ENCODE results near the gene ITFG2.

Gene ITFG2

DNA sequence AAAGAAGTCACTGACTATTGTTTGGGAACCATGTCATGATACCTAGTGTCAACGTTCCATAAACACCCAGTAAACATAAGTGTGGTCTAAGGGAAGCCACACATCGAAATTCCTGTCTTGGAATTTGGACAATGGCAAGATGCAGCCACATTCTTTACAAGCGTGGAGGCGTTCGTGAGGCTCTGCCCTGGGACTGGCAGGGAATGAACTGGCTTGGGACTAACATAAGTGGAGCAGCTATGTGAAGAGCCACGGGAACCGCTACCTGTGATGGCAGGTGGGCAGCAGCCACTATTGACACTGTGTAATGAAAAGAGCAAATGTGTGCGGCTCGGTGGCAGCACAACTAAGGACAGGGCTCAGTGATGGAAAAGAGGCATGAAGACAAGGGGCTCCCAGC, 32.3 kb downstream of the ITFG2 start:
- no peak overlapping the region for H3K4me2 ChIP-seq (ENCODE audit: low read depth, low read length, poor library complexity, severe bottlenecking)
- no peak overlapping the region for H3K9ac ChIP-seq (ENCODE audit: low read depth, low read length, poor library complexity, severe bottlenecking)
- no peaks in the 10 kb centered on the region for H3F3A ChIP-seq (ENCODE audit: low read depth)
- no peaks in the 10 kb centered on the region for H4K20me1 ChIP-seq (ENCODE audit: insufficient read depth, low read length, poor library complexity, severe bottlenecking)
- no peak overlapping the region for H2AFZ ChIP-seq (ENCODE audit: low read length)
- TF ChIP-seq, protein P1, sequence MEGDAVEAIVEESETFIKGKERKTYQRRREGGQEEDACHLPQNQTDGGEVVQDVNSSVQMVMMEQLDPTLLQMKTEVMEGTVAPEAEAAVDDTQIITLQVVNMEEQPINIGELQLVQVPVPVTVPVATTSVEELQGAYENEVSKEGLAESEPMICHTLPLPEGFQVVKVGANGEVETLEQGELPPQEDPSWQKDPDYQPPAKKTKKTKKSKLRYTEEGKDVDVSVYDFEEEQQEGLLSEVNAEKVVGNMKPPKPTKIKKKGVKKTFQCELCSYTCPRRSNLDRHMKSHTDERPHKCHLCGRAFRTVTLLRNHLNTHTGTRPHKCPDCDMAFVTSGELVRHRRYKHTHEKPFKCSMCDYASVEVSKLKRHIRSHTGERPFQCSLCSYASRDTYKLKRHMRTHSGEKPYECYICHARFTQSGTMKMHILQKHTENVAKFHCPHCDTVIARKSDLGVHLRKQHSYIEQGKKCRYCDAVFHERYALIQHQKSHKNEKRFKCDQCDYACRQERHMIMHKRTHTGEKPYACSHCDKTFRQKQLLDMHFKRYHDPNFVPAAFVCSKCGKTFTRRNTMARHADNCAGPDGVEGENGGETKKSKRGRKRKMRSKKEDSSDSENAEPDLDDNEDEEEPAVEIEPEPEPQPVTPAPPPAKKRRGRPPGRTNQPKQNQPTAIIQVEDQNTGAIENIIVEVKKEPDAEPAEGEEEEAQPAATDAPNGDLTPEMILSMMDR (conservative IDR thresholded peaks at IDR 0.05; ENCODE audit: low read length) = no peak
- no peak for TF ChIP-seq EZH2phosphoT487 (IDR thresholded peaks at IDR 0.05; ENCODE audit: borderline replicate concordance)
- H3K9me3 ChIP-seq (ENCODE audit: insufficient read depth, low read depth, low read length) = no peaks in the 10 kb centered on the region
- H3K79me2 ChIP-seq (ENCODE audit: insufficient read depth, low read length) = no peaks in the 10 kb centered on the region
- no peaks in the 10 kb centered on the region for H3K4me1 ChIP-seq (ENCODE audit: insufficient read depth, low read length, poor library complexity, severe bottlenecking)
- no peak overlapping the region for H3K4me3 ChIP-seq (ENCODE audit: low read length, poor library complexity, severe bottlenecking)
- H3K27me3 ChIP-seq (ENCODE audit: insufficient read depth, low read length, poor library complexity, severe bottlenecking) = no peaks in the 10 kb centered on the region
- H3K9me2 ChIP-seq (replicated peaks; ENCODE audit: low read depth, low read length) = no peaks in the 10 kb centered on the region
- H3K36me3 ChIP-seq (ENCODE audit: insufficient read depth, low read length) = no peaks in the 10 kb centered on the region

DNA sequence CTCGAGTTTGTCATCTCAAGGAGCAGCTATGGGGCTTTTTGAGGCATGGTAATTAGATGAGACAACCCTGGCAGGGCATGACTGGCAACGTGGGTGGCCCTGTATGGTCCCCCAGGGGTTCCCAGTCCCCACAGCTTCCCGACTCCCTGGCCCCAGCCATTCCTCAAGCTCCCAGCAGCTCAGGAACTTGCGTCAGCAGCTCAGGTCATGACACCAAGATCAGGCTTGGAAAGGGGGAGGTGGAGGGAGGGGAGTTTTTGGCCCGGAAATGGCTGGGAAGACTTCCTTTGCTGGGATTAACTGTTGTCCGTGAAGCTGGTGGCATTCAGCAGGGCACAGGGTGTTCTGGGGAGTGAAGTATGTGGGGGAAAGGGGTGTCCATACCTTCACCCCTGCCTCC, 32.8 kb downstream of the ITFG2 start:
- no peak overlapping the region for H3K9ac ChIP-seq (ENCODE audit: low read depth, low read length, poor library complexity, severe bottlenecking)
- no peak overlapping the region for H3K4me3 ChIP-seq (ENCODE audit: low read length, poor library complexity, severe bottlenecking)
- H4K20me1 ChIP-seq (ENCODE audit: insufficient read depth, low read length, poor library complexity, severe bottlenecking) = no peaks in the 10 kb centered on the region
- no peaks in the 10 kb centered on the region for H3K4me1 ChIP-seq (ENCODE audit: insufficient read depth, low read length, poor library complexity, severe bottlenecking)
- H3K9me2 ChIP-seq (replicated peaks; ENCODE audit: low read depth, low read length) = no peaks in the 10 kb centered on the region
- H3F3A ChIP-seq (ENCODE audit: low read depth) = no peaks in the 10 kb centered on the region
- no peaks in the 10 kb centered on the region for H3K36me3 ChIP-seq (ENCODE audit: insufficient read depth, low read length)
- H3K79me2 ChIP-seq (ENCODE audit: insufficient read depth, low read length) = no peaks in the 10 kb centered on the region
- no peaks in the 10 kb centered on the region for H3K9me3 ChIP-seq (ENCODE audit: insufficient read depth, low read depth, low read length)
- TF ChIP-seq EZH2phosphoT487 (IDR thresholded peaks at IDR 0.05; ENCODE audit: borderline replicate concordance) = no peak
- TF ChIP-seq, protein P1 (conservative IDR thresholded peaks at IDR 0.05; ENCODE audit: low read length) = no peak
- no peak overlapping the region for H3K4me2 ChIP-seq (ENCODE audit: low read depth, low read length, poor library complexity, severe bottlenecking)
- H3K27me3 ChIP-seq (ENCODE audit: insufficient read depth, low read length, poor library complexity, severe bottlenecking) = no peaks in the 10 kb centered on the region
- no peak overlapping the region for H2AFZ ChIP-seq (ENCODE audit: low read length)

DNA sequence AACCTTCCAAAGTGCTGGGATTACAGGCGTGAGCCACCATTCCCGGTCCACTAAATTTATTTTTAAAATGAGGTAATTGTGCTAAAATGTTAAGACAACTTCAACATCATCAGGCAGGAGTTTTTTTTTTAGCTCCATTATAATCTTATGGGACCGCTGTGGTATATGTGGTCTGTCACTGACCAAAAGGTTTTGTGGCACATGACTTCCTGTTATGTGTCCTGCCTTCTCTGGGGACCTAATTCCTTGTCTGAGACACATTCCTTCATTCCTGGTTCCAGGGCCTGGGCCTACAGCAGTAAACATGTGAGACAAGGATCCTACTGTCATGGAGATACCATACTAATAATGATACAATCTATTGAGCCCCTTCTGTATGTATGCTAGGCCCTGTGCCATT, 39.5 kb downstream of the ITFG2 start:
- no peak overlapping the region for H3K4me2 ChIP-seq (ENCODE audit: low read depth, low read length, poor library complexity, severe bottlenecking)
- H4K20me1 ChIP-seq (ENCODE audit: insufficient read depth, low read length, poor library complexity, severe bottlenecking) = no peaks in the 10 kb centered on the region
- no peaks in the 10 kb centered on the region for H3F3A ChIP-seq (ENCODE audit: low read depth)
- no peaks in the 10 kb centered on the region for H3K36me3 ChIP-seq (ENCODE audit: insufficient read depth, low read length)
- H3K27me3 ChIP-seq (ENCODE audit: insufficient read depth, low read length, poor library complexity, severe bottlenecking) = no peaks in the 10 kb centered on the region
- TF ChIP-seq, protein P1 (conservative IDR thresholded peaks at IDR 0.05; ENCODE audit: low read length) = no peak
- no peak for TF ChIP-seq EZH2phosphoT487 (IDR thresholded peaks at IDR 0.05; ENCODE audit: borderline replicate concordance)
- H3K4me3 ChIP-seq (ENCODE audit: low read length, poor library complexity, severe bottlenecking) = no peak overlapping the region
- H3K4me1 ChIP-seq (ENCODE audit: insufficient read depth, low read length, poor library complexity, severe bottlenecking) = no peaks in the 10 kb centered on the region
- H2AFZ ChIP-seq (ENCODE audit: low read length) = no peak overlapping the region
- no peak overlapping the region for H3K9ac ChIP-seq (ENCODE audit: low read depth, low read length, poor library complexity, severe bottlenecking)
- no peaks in the 10 kb centered on the region for H3K79me2 ChIP-seq (ENCODE audit: insufficient read depth, low read length)
- no peaks in the 10 kb centered on the region for H3K9me2 ChIP-seq (replicated peaks; ENCODE audit: low read depth, low read length)
- H3K9me3 ChIP-seq (ENCODE audit: insufficient read depth, low read depth, low read length) = no peaks in the 10 kb centered on the region

All from Loucy (cell line).